Measurements from ENCODE around the gene FARS2. TPM values are rescaled to one million over a fixed set of nuclear protein-coding genes. Genes with fewer than 3 reads are reported as not detected.
A peak's percentile ranks its signal among the peaks of the same experiment; 100 is the strongest.

The FARS2 gene
- polyA plus RNA-seq, 1 donor from 2014 or later: 32.8 TPM

GRCh38 chr6:5566718-5567117 lies 305.4 kb downstream of the FARS2 start:
- peaks cover 3 to 7% (median 4%) of the 10 kb centered on the region in 3 donors for H3K9me3 Mint-ChIP-seq
- peaks cover 14 to 28% (median 20%) of the 10 kb centered on the region in 3 donors for H3K4me1 Mint-ChIP-seq
- peak overlapping the region in 2 of 4 donors; percentile 17 to 70 for H3K4me3 Mint-ChIP-seq
- H3K27ac Mint-ChIP-seq: no peak overlapping the region
- H3K27me3 Mint-ChIP-seq: no peaks in the 10 kb centered on the region
- H3K36me3 Mint-ChIP-seq: peaks cover 8% of the 10 kb centered on the region

DNA sequence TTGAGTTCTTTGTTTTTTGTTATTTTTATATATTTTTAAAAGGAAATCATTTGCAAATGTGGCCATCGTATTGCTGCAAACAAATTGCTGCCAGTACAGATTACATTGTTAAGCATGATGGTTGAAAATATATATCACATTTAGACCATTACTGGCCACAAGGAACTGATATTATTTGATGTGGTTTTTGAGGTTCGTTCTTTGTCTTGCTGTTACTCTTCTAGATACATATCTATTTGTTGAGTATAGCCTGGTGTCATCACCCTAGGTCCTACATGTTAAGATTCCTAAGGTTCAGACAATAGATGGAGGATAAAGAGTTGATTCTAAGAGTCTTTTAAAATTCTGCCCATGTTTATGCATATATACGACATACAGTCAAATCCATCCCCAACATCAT lies 306.0 kb downstream of the FARS2 start:
- Mint-ChIP-seq H3K27ac (no peak overlapping the region), H3K9me3 (peaks cover 4 to 7% (median 5%) of the 10 kb centered on the region in 3 donors), H3K4me1 (peaks cover 14 to 28% (median 20%) of the 10 kb centered on the region in 3 donors), H3K4me3 (peak overlapping the region in 1 of 4 donors; percentile 28), H3K36me3 (peaks cover 6% of the 10 kb centered on the region), H3K27me3 (no peaks in the 10 kb centered on the region)

- H3K27ac Mint-ChIP-seq: no peak overlapping the region
- peak overlapping the region in 1 of 4 donors; percentile 10 for H3K4me3 Mint-ChIP-seq
- no peaks in the 10 kb centered on the region for H3K27me3 Mint-ChIP-seq
- H3K36me3 Mint-ChIP-seq: peaks cover 8% of the 10 kb centered on the region
- H3K4me1 Mint-ChIP-seq: peaks cover 14 to 28% (median 20%) of the 10 kb centered on the region in 3 donors
- H3K9me3 Mint-ChIP-seq: peaks cover 6 to 7% (median 6%) of the 10 kb centered on the region in 3 donors
Measured at GRCh38 chr6:5567890-5568289, 306.6 kb downstream of the FARS2 start.

GRCh38 chr6:5569491-5569890 lies 308.2 kb downstream of the FARS2 start:
- Mint-ChIP-seq H3K27ac (peak overlapping the region in 1 of 3 donors; percentile 4), H3K36me3 (peaks cover 16% of the 10 kb centered on the region), H3K4me3 (no peak overlapping the region), H3K27me3 (no peaks in the 10 kb centered on the region), H3K9me3 (peaks cover 4 to 10% (median 6%) of the 10 kb centered on the region in 3 donors), H3K4me1 (peaks cover 14 to 28% (median 20%) of the 10 kb centered on the region in 3 donors)

DNA sequence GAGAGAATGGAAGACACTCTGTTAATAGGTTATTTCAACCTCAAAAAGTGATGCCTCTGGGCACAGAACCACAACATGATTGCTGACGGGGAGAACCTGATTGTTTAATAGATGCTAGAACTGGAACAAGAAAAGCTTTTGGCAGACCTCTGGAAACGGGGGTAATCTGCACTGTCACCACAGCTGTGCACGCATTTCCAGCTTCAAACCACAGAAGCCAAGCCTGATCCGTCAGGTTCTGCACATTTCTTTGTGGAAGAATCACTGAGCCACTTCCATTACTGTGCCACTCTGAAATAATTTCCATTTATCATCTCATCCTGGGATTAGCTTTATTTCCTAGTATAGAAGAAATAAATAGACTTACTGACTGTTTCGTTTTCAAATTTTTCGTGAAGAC lies 309.3 kb downstream of the FARS2 start:
- no peaks in the 10 kb centered on the region for H3K27me3 Mint-ChIP-seq
- peaks cover 14 to 25% (median 20%) of the 10 kb centered on the region in 3 donors for H3K4me1 Mint-ChIP-seq
- H3K4me3 Mint-ChIP-seq: no peak overlapping the region
- no peak overlapping the region for H3K27ac Mint-ChIP-seq
- peaks cover 16% of the 10 kb centered on the region for H3K36me3 Mint-ChIP-seq
- peaks cover 4 to 10% (median 6%) of the 10 kb centered on the region in 3 donors for H3K9me3 Mint-ChIP-seq

DNA sequence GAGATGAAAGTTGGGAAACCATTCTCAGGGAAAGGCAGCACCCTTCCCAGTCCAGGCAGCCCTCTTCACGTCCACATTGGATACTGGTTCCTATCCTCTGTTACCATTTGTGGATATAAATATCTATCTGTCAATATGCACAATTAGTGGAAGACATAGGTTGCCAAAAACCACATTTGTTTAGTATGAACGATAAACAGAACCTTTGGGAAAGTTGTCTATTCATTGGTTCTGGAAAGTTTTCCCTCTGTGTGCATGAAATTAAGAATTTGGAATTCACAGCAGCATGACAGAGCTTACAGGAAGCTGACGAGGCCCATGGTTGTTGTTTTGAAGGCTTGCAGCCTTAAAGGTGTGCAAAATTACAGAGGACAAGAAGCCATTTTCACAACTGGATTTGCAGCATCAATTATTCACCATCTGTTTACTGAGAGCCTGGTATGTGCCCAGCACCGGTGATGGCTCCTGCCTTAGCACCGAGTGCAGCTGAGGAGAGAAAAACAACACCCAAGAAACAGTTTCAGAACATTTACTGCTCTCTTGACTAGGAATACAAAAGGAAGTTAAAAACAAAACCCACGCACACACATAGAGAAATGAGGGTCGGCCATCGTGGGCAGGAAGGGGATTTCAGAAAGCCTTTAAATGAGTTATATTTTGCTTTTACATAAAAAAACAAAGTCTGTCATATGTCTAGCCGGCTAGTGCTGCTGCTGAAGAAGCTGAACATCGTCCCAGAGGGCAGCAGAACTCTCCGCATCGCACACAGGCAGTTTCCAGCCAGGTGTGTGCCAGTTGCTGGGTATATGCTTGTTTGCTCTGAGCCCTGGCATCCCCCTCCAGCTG lies 319.6 kb downstream of the FARS2 start:
- Mint-ChIP-seq H3K4me3 (peak overlapping the region in 2 of 4 donors; percentile 1 to 10), H3K4me1 (peaks cover 6 to 9% (median 8%) of the 10 kb centered on the region in 3 donors), H3K27me3 (no peaks in the 10 kb centered on the region), H3K27ac (no peak overlapping the region), H3K9me3 (peaks cover 0 to 7% (median under 1%) of the 10 kb centered on the region in 3 donors), H3K36me3 (peaks cover 7% of the 10 kb centered on the region)

GRCh38 chr6:5582762-5583161 lies 321.4 kb downstream of the FARS2 start:
- H3K27ac Mint-ChIP-seq: no peak overlapping the region
- peaks cover 6 to 9% (median 8%) of the 10 kb centered on the region in 3 donors for H3K4me1 Mint-ChIP-seq
- H3K36me3 Mint-ChIP-seq: peaks cover 7% of the 10 kb centered on the region
- H3K9me3 Mint-ChIP-seq: peaks cover 0 to 12% (median 4%) of the 10 kb centered on the region in 3 donors
- H3K27me3 Mint-ChIP-seq: no peaks in the 10 kb centered on the region
- H3K4me3 Mint-ChIP-seq: no peak overlapping the region

DNA sequence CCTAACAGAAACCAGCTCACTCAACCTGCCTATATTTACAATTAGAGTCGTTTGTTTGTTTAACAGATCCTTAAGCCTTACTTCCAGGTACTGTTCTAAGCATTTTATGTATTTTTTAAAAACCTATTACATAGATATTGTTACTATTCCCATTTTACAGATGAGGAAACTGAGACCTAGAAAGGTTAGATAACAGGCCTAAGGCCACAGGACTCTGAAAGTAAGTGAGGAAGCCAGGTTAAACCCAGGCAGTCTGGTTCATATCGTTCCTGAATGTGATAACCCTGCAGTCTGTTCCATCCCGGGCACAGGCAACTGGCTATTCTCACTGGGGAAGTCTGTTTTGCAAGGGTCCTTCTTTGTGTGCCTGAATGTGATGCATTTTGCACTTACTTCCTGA lies 322.2 kb downstream of the FARS2 start:
- no peak overlapping the region for H3K27ac Mint-ChIP-seq
- no peak overlapping the region for H3K4me3 Mint-ChIP-seq
- no peaks in the 10 kb centered on the region for H3K27me3 Mint-ChIP-seq
- H3K4me1 Mint-ChIP-seq: peaks cover 6 to 9% (median 8%) of the 10 kb centered on the region in 3 donors
- H3K9me3 Mint-ChIP-seq: peaks cover 0 to 12% (median 4%) of the 10 kb centered on the region in 3 donors
- peaks cover 7% of the 10 kb centered on the region for H3K36me3 Mint-ChIP-seq

DNA sequence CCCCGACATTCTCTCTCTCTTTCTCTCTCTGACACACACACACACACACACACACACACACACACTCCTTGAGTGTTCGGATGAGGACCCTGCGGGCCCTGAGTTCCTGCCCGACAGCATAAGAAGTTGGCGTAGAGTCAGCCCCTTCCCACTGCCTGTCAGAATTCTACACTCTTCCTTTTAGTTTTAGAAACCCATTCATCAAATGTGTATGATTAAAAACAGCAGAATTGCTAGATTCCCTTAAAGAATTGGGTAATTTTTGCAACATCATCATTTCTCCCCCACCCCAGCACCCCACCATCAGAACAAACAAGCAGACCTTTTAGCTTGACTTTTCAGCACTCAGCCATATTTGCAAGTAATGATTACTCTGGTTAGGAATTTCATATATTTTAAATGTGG lies 322.8 kb downstream of the FARS2 start:
- Mint-ChIP-seq H3K4me3 (no peak overlapping the region), H3K9me3 (peaks cover 0 to 12% (median 4%) of the 10 kb centered on the region in 3 donors), H3K36me3 (peaks cover 7% of the 10 kb centered on the region), H3K27me3 (no peaks in the 10 kb centered on the region), H3K27ac (no peak overlapping the region), H3K4me1 (peaks cover 6 to 9% (median 8%) of the 10 kb centered on the region in 3 donors)

DNA sequence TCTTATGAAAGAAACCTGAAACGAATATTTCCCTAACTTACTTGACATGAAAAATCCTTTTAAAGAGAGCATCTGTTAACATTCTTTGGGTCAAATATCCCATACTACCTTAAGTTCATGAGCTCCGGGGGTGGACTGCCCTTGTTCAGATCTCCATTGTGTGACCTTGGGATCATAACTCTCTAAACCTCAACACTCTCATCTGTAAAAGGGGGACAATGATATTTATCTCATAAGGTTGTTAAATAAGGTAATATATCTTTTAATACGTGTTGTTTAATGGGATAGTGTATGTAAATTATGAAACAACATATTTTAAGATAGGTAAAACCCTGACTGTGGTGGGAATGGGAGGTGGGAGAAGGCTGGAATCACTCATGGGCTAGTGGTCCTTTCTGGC lies 326.3 kb downstream of the FARS2 start:
- H3K4me1 Mint-ChIP-seq: peaks cover 0 to 1% (median 0%) of the 10 kb centered on the region in 3 donors
- peaks cover 2% of the 10 kb centered on the region for H3K36me3 Mint-ChIP-seq
- peaks cover 0 to 12% (median 4%) of the 10 kb centered on the region in 3 donors for H3K9me3 Mint-ChIP-seq
- H3K4me3 Mint-ChIP-seq: no peak overlapping the region
- H3K27me3 Mint-ChIP-seq: no peaks in the 10 kb centered on the region
- no peak overlapping the region for H3K27ac Mint-ChIP-seq

GRCh38 chr6:5589422-5590141 lies 328.3 kb downstream of the FARS2 start:
- Mint-ChIP-seq H3K36me3 (no peaks in the 10 kb centered on the region), H3K27ac (no peak overlapping the region), H3K27me3 (no peaks in the 10 kb centered on the region), H3K4me1 (no peaks in the 10 kb centered on the region), H3K4me3 (no peak overlapping the region), H3K9me3 (peaks cover 0 to 12% (median 4%) of the 10 kb centered on the region in 3 donors)

GRCh38 chr6:5590187-5590586 lies 328.9 kb downstream of the FARS2 start:
- no peak overlapping the region for H3K4me3 Mint-ChIP-seq
- peaks cover 0 to 2% (median 0%) of the 10 kb centered on the region in 3 donors for H3K4me1 Mint-ChIP-seq
- H3K36me3 Mint-ChIP-seq: no peaks in the 10 kb centered on the region
- H3K27ac Mint-ChIP-seq: no peak overlapping the region
- no peaks in the 10 kb centered on the region for H3K27me3 Mint-ChIP-seq
- peaks cover 0 to 12% (median 4%) of the 10 kb centered on the region in 3 donors for H3K9me3 Mint-ChIP-seq

DNA sequence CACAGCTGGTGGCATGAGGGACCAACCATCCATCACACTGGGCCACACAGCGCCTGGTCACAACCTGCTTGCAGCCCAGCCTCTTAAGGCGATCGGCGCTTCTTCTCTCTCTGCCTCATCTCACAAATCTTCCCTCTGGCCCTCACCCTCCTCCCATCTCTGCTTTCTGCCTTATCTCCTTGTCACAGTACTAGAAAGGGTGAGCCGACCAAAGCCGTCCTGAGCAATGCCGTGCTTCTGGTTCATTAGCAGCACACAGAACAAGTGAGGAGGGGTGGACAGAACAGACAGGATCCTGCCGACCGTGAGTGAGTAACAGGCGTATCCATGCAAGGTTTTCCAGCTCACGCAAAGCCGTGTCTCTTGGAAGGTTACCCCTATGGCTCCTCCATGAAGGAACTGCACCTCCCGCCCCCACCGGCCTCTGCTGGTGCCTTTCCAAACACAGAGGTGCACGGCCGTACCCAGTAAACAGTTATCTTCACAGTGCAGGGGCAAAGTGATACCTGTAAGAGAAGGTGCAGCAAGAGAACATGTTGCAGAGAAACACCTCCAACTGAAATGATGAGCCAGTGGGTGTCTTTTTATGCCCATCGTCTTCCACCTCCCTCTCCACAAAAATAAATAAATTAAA lies 331.7 kb downstream of the FARS2 start:
- Mint-ChIP-seq H3K27ac (no peak overlapping the region), H3K9me3 (no peaks in the 10 kb centered on the region), H3K36me3 (no peaks in the 10 kb centered on the region), H3K27me3 (no peaks in the 10 kb centered on the region), H3K4me1 (peaks cover 0 to 2% (median 0%) of the 10 kb centered on the region in 3 donors), H3K4me3 (no peak overlapping the region)

GRCh38 chr6:5595184-5595583 lies 333.9 kb downstream of the FARS2 start:
- Mint-ChIP-seq H3K4me3 (no peak overlapping the region), H3K9me3 (no peaks in the 10 kb centered on the region), H3K27me3 (no peaks in the 10 kb centered on the region), H3K4me1 (peaks cover 0 to 2% (median 1%) of the 10 kb centered on the region in 3 donors), H3K27ac (no peak overlapping the region), H3K36me3 (peaks cover 3% of the 10 kb centered on the region)

DNA sequence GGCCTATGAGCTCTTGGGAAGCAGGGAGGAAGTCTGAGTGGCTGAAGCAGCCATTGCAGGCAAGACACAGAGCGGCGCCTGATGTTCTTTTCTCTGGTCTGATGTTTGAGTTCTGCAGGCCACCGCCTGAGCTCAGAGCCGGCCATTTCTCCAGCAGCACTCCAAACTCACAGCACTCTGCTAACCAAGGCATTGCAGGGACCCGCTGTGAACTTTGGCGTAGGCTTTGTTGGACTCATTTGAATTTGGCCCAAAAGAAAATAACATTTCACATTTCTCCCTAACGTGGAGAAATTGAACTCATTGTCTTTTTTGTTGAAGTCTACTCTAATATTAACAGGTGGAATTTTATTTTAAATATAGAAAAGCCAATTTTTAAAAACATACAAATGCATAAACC lies 336.1 kb downstream of the FARS2 start:
- Mint-ChIP-seq H3K4me1 (peaks cover 0 to 2% (median 1%) of the 10 kb centered on the region in 3 donors), H3K27ac (no peak overlapping the region), H3K27me3 (no peaks in the 10 kb centered on the region), H3K4me3 (no peak overlapping the region), H3K36me3 (peaks cover 3% of the 10 kb centered on the region), H3K9me3 (no peaks in the 10 kb centered on the region)
